Esophagus muscularis mucosa (tissue), 4 donors: ENCODE measurements around the gene RADIL. TPM values are rescaled to one million over a fixed set of nuclear protein-coding genes. Genes with fewer than 3 reads are reported as not detected.
A peak's percentile ranks its signal among the peaks of the same experiment; 100 is the strongest.

ENCODE experiments used
- DNase-seq: peaks from one replicate; pipeline ENCODE4 v3.0.0-alpha.2; 2017; ENCODE audit errors: extremely low spot score
- H3K27ac ChIP-seq, 4 donors: fragments of 200-600 bp; sonication (generic); replicated peaks in 1 of 4; 1 replicate in 3 of 4; 2 replicates in 1 of 4; pipeline ENCODE4 v1.5.1; 2016 to 2019; ENCODE audit warnings: mild to moderate bottlenecking in 1 of 4
- H3K27me3 ChIP-seq, 4 donors: fragments of 200-600 bp; sonication (generic); one replicate each; pipeline versions ENCODE4 v1.5.1 to v1.6.0; 2016 to 2019
- H3K36me3 ChIP-seq, 4 donors: fragments of 200-600 bp; sonication (generic); one replicate each; pipeline ENCODE4 v1.5.1; 2016 to 2019
- H3K4me1 ChIP-seq, 4 donors: fragments of 200-600 bp; sonication (generic); one replicate each; pipeline ENCODE4 v1.5.1; 2016 to 2019
- H3K4me3 ChIP-seq, 4 donors: fragments of 200-600 bp; sonication (generic); 1 replicate in 2 of 4; 2 replicates in 2 of 4; pipeline ENCODE4 v1.5.1; 2016 to 2019; ENCODE audit warnings: mild to moderate bottlenecking in 4 of 4, moderate library complexity in 1 of 4
- H3K9me3 ChIP-seq, 4 donors: fragments of 200-600 bp; sonication (generic); 1 replicate in 3 of 4; 2 replicates in 1 of 4; pipeline ENCODE4 v1.5.1; 2016 to 2019
- CTCF ChIP-seq, 3 experiments: fragments of 200-600 bp in 2 of 3; fragments of 450-650 bp in 1 of 3; sonication (generic) in 2 of 3; IDR thresholded peaks; one replicate each; pipeline ENCODE4 v1.5.1; 2017 to 2019; ENCODE audit warnings: antibody characterized with exemption in 3 of 3, mild to moderate bottlenecking in 2 of 3, moderate library complexity in 1 of 3
- EP300 ChIP-seq: sonication (generic); formaldehyde crosslinking; IDR thresholded peaks from one replicate; pipeline ENCODE4 v1.6.1; 2017; ENCODE audit warnings: antibody characterized with exemption
- POLR2A ChIP-seq: fragments of 450-650 bp; IDR thresholded peaks from one replicate; pipeline ENCODE4 v1.6.1; 2017; ENCODE audit warnings: antibody characterized with exemption, moderate library complexity, mild to moderate bottlenecking, low read depth
- POLR2AphosphoS5 ChIP-seq, 2 donors: sonication (generic); formaldehyde crosslinking; IDR thresholded peaks; one replicate each; pipeline ENCODE4 v1.6.1; 2017; ENCODE audit warnings: antibody characterized with exemption in 2 of 2
- WGBS: methylation state at CpG from one replicate; pipeline ENCODE4 v1.1.5; 2018; 5-methylcytosine and 5-hydroxymethylcytosine counted together
- intact Hi-C: fragments of 100-400 bp; cut with DNase I; formaldehyde crosslinking; loops from one replicate; pipeline ENCODE4 v1.15.1; 2023
- total RNA-seq, 4 donors: library from RNA; depleted of rRNA; stranded (reverse); fragments of >200 nt; gene quantifications; one replicate each; pipeline versions ENCODE4 v1.1.0 to v1.2.1, GENCODE V29; 2016

RADIL gene
- total RNA-seq, 4 donors from 2014 or later: 6.5 to 12.9 (median 12.1) TPM

GRCh38 chr7:4768597-4769569 lies 114.6 kb downstream of the RADIL start:
- Histone ChIP-seq H3K4me1 (peaks cover 29 to 71% (median 62%) of the 10 kb centered on the region in 4 donors), H3K27me3 (no peaks in the 10 kb centered on the region), H3K36me3 (peaks cover 7 to 37% (median 22%) of the 10 kb centered on the region in 4 donors), H3K27ac (peak overlapping the region; percentile 88 to 91 (median 90)), H3K9me3 (no peaks in the 10 kb centered on the region), H3K4me3 (peak overlapping the region in 3 of 4 donors; percentile 0 to 16 (median 1))
- 64% methylated on average over 27 of the region's 27 CpGs for WGBS
- no peak for DNase-seq
- intact Hi-C loops: no loop called here
- TF ChIP-seq POLR2A (no peak), CTCF (IDR thresholded peaks at IDR 0.05) (no peak)

- no peaks in the 10 kb centered on the region for H3K27me3 ChIP-seq
- H3K9me3 ChIP-seq: no peaks in the 10 kb centered on the region
- WGBS: 51% methylated on average over 28 of the region's 37 CpGs
- intact Hi-C loops: no loop called here
- TF ChIP-seq CTCF (IDR thresholded peaks at IDR 0.05) (no peak), POLR2AphosphoS5 (IDR thresholded peaks at IDR 0.05) (peak; percentile 79 to 84)
- H3K4me1 ChIP-seq: peaks cover 28 to 64% (median 60%) of the 10 kb centered on the region in 4 donors
- peak overlapping the region; percentile 88 to 91 (median 90) for H3K27ac ChIP-seq
- peak overlapping the region; percentile 23 to 32 (median 25) for H3K4me3 ChIP-seq
- DNase-seq: no peak
- H3K36me3 ChIP-seq: peaks cover 27 to 57% (median 40%) of the 10 kb centered on the region in 4 donors
These were observed 116.6 kb downstream of the RADIL start for GRCh38 chr7:4766666-4767519.

GRCh38 chr7:4765776-4766490 lies 117.6 kb downstream of the RADIL start:
- intact Hi-C loops: no loop called here
- no peak overlapping the region for H3K4me3 ChIP-seq
- H3K9me3 ChIP-seq: no peaks in the 10 kb centered on the region
- H3K27ac ChIP-seq: peak overlapping the region; percentile 88 to 91 (median 90)
- H3K27me3 ChIP-seq: no peaks in the 10 kb centered on the region
- TF ChIP-seq EP300 (no peak), CTCF (IDR thresholded peaks at IDR 0.05) (peak in 2 of 3 experiments; percentile 29 to 46), POLR2A (no peak), POLR2AphosphoS5 (IDR thresholded peaks at IDR 0.05) (no peak)
- peaks cover 20 to 62% (median 57%) of the 10 kb centered on the region in 4 donors for H3K4me1 ChIP-seq
- peaks cover 37 to 66% (median 46%) of the 10 kb centered on the region in 4 donors for H3K36me3 ChIP-seq
- DNase-seq: no peak
- WGBS: 77% methylated on average over 21 of the region's 23 CpGs

- Histone ChIP-seq H3K36me3 (peaks cover 41 to 78% (median 59%) of the 10 kb centered on the region in 4 donors), H3K4me3 (no peak overlapping the region), H3K9me3 (no peaks in the 10 kb centered on the region), H3K4me1 (peaks cover 7 to 47% (median 43%) of the 10 kb centered on the region in 4 donors), H3K27me3 (no peaks in the 10 kb centered on the region), H3K27ac (no peak overlapping the region)
- intact Hi-C loops: no loop called here
- 80% methylated on average over 20 of the region's 35 CpGs for WGBS
- DNase-seq: no peak
- TF ChIP-seq POLR2A (no peak), POLR2AphosphoS5 (IDR thresholded peaks at IDR 0.05) (no peak), CTCF (IDR thresholded peaks at IDR 0.05) (no peak), EP300 (no peak)
These were observed 119.0 kb downstream of the RADIL start for GRCh38 chr7:4764402-4765007.
